GM19467 (cell line): Measurements from ENCODE around the gene PGGHG.
"Not testable (repeated sequence)": the region's sequence is repeated elsewhere in the genome, so short reads cannot be mapped to it uniquely, and the experiment has no call there.

Source experiments
- ATAC-seq: cut with Tn5 transposase; IDR thresholded peaks from one replicate; pipeline ENCODE4 v1.9.1; 2021; ENCODE audit warnings: mild to moderate bottlenecking, moderate library complexity; ENCODE audit not compliant: unreplicated experiment

Gene PGGHG

GRCh38 chr11:311013-311748, 22.3 kb downstream of the PGGHG start:
- ATAC-seq, result not testable (repeated sequence)

GRCh38 chr11:312092-312816, 23.3 kb downstream of the PGGHG start:
- ATAC-seq, result no peak

- no peak for ATAC-seq
These were observed 24.4 kb downstream of the PGGHG start for GRCh38 chr11:313304-313786.

GRCh38 chr11:313787-314553, 25.0 kb downstream of the PGGHG start, which contains the start of gene IFITM1:
TSS of gene IFITM1 (plus strand) at chr11:314040. CDS start at chr11:314171, 131 bp downstream.
- ATAC-seq, result peak; percentile 31

- ATAC-seq, result not testable (repeated sequence)
These were observed 25.6 kb downstream of the PGGHG start for GRCh38 chr11:314554-314875.

GRCh38 chr11:315051-315481, 26.1 kb downstream of the PGGHG start:
- ATAC-seq, result no peak

GRCh38 chr11:315516-315994, 26.6 kb downstream of the PGGHG start:
- ATAC-seq, result no peak

- no peak for ATAC-seq
These were observed 27.2 kb downstream of the PGGHG start for GRCh38 chr11:316031-316701.

GRCh38 chr11:316891-317301, 28.0 kb downstream of the PGGHG start:
- no peak for ATAC-seq

- not testable (repeated sequence) for ATAC-seq
These were observed 28.9 kb downstream of the PGGHG start for GRCh38 chr11:317668-318404.

- not testable (repeated sequence) for ATAC-seq
These were observed 29.6 kb downstream of the PGGHG start for GRCh38 chr11:318405-319120.

- ATAC-seq, result not testable (repeated sequence)
These were observed 30.4 kb downstream of the PGGHG start for GRCh38 chr11:319121-319887.

GRCh38 chr11:319888-320273, 31.0 kb downstream of the PGGHG start:
- not testable (repeated sequence) for ATAC-seq

- no peak for ATAC-seq
These were observed 35.2 kb downstream of the PGGHG start for GRCh38 chr11:324156-324555.

- ATAC-seq, result not testable (repeated sequence)
These were observed 35.9 kb downstream of the PGGHG start for GRCh38 chr11:324593-325517.

- ATAC-seq, result no peak
These were observed 37.1 kb downstream of the PGGHG start for GRCh38 chr11:325796-326591.

GRCh38 chr11:326592-326841, 37.6 kb downstream of the PGGHG start:
- ATAC-seq, result no peak
